IMR-90 (cell line): ENCODE data around the gene SLC9A1. TPM values are rescaled to one million over a fixed set of nuclear protein-coding genes. Genes with fewer than 3 reads are reported as not detected.

Experiments used
- ATAC-seq: fragments of 200-7000 bp; cut with Tn5 transposase; 2 replicates; pipeline ENCODE4 v1.9.1; 2020; ENCODE audit warnings: low read depth, mild to moderate bottlenecking, moderate library complexity
- BruUV-seq: library from RNA; stranded (reverse); fragments of 400-500 nt; replicated peaks from 2 replicates; lab custom pipeline; 2021; lab: Mats Ljungman, UMichigan
- CTCF ChIA-PET: fragments of 300-600 bp; formaldehyde crosslinking; extraction: SDS; loops from one replicate; lab custom pipeline; 2021; ENCODE audit warnings: antibody characterized with exemption; lab: Yijun Ruan, JAX
- POLR2A ChIA-PET: fragments of 300-600 bp; sonication (Branson Sonifier 250); formaldehyde crosslinking; loops from one replicate; lab custom pipeline; 2022; ENCODE audit warnings: antibody characterized with exemption; ENCODE audit not compliant: unreplicated experiment; lab: Charles Lee
- DNase-seq: peaks from one replicate; pipeline ENCODE4 v3.0.0; 2013
- H2AFZ ChIP-seq: replicated peaks from 2 replicates; pipeline ENCODE3; 2013; ENCODE audit warnings: low read length, mild to moderate bottlenecking; ENCODE audit not compliant: poor library complexity
- H2AK5ac ChIP-seq: 2 replicates; pipeline ENCODE4 v1.6.1; 2013; ENCODE audit warnings: low read depth, low read length, inconsistent platforms
- H2AK9ac ChIP-seq: replicated peaks from 2 replicates; pipeline ENCODE3; 2013; ENCODE audit warnings: mild to moderate bottlenecking, low read depth, low read length, moderate library complexity; ENCODE audit not compliant: poor library complexity
- H2BK120ac ChIP-seq: 2 replicates; pipeline ENCODE4 v1.6.1; 2013; ENCODE audit warnings: low read depth, low read length, inconsistent platforms
- H2BK15ac ChIP-seq: 3 replicates; pipeline ENCODE4 v1.6.1; 2013; ENCODE audit warnings: low read depth, low read length, inconsistent platforms
- H2BK20ac ChIP-seq: 2 replicates; pipeline ENCODE4 v1.6.1; 2013; ENCODE audit warnings: low read depth, mild to moderate bottlenecking, inconsistent platforms, low read length, moderate library complexity
- H2BK5ac ChIP-seq: 2 replicates; pipeline ENCODE4 v1.6.1; 2013; ENCODE audit warnings: mild to moderate bottlenecking, low read depth, low read length, inconsistent platforms; ENCODE audit not compliant: poor library complexity, severe bottlenecking
- H3K14ac ChIP-seq: replicated peaks from 2 replicates; pipeline ENCODE4 v1.6.1; 2013; ENCODE audit warnings: low read depth, low read length, inconsistent platforms
- H3K18ac ChIP-seq: 2 replicates; pipeline ENCODE4 v1.6.1; 2013; ENCODE audit warnings: low read depth, low read length, control low read depth
- H3K23ac ChIP-seq: 2 replicates; pipeline ENCODE4 v1.6.1; 2013; ENCODE audit warnings: low read depth, low read length, inconsistent platforms
- H3K27ac ChIP-seq: 2 replicates; pipeline ENCODE4 v1.5.1; 2013; ENCODE audit warnings: mild to moderate bottlenecking, control low read depth, low read length; ENCODE audit not compliant: insufficient read depth
- H3K27me3 ChIP-seq: 2 replicates; pipeline ENCODE4 v1.6.1; 2013; ENCODE audit warnings: low read length; ENCODE audit not compliant: control insufficient read depth, insufficient read depth
- H3K36me3 ChIP-seq: 2 replicates; pipeline ENCODE4 v1.6.1; 2013; ENCODE audit warnings: low read length, mixed read lengths; ENCODE audit not compliant: control insufficient read depth, insufficient read depth
- H3K4ac ChIP-seq: 2 replicates; pipeline ENCODE4 v1.6.1; 2013; ENCODE audit warnings: low read depth, low read length, inconsistent platforms
- H3K4me1 ChIP-seq: 2 replicates; pipeline ENCODE4 v1.6.1; 2013; ENCODE audit warnings: low read length, mixed read lengths; ENCODE audit not compliant: control insufficient read depth, insufficient read depth
- H3K4me2 ChIP-seq: 2 replicates; pipeline ENCODE4 v1.6.1; 2013; ENCODE audit warnings: low read depth, mild to moderate bottlenecking, control low read depth, low read length, moderate library complexity
- H3K4me3 ChIP-seq: 2 replicates; pipeline ENCODE4 v1.5.1; 2013; ENCODE audit warnings: low read depth, mild to moderate bottlenecking, control low read depth, low read length, moderate library complexity; ENCODE audit not compliant: insufficient read depth
- H3K56ac ChIP-seq: 2 replicates; pipeline ENCODE4 v1.6.1; 2013; ENCODE audit warnings: low read length, inconsistent platforms; ENCODE audit not compliant: insufficient read depth; ENCODE audit errors: extremely low read depth
- H3K79me1 ChIP-seq, 2 experiments: 2 replicates each; pipeline ENCODE4 v1.6.1; 2013; ENCODE audit warnings: low read length in 2 of 2, inconsistent platforms in 1 of 2, low read depth in 1 of 2
- H3K9ac ChIP-seq: 2 replicates; pipeline ENCODE4 v1.6.1; 2013; ENCODE audit warnings: low read depth, low read length, control low read depth
- H3K9me1 ChIP-seq: 2 replicates; pipeline ENCODE4 v1.6.1; 2013; ENCODE audit warnings: low read length, inconsistent platforms; ENCODE audit not compliant: insufficient read depth
- H3K9me3 ChIP-seq: 2 replicates; pipeline ENCODE4 v1.6.1; 2013; ENCODE audit warnings: low read length; ENCODE audit not compliant: control insufficient read depth, insufficient read depth
- H4K20me1 ChIP-seq: 2 replicates; pipeline ENCODE4 v1.6.1; 2013; ENCODE audit warnings: low read length, inconsistent platforms; ENCODE audit not compliant: insufficient read depth
- H4K5ac ChIP-seq: 2 replicates; pipeline ENCODE4 v1.6.1; 2013; ENCODE audit warnings: mild to moderate bottlenecking, low read depth, low read length, control low read depth
- H4K8ac ChIP-seq, 2 experiments: 2 replicates each; pipeline ENCODE4 v1.6.1; 2013; ENCODE audit warnings: low read depth in 2 of 2, low read length in 2 of 2, control low read depth in 1 of 2, inconsistent platforms in 1 of 2
- H4K91ac ChIP-seq: 2 replicates; pipeline ENCODE4 v1.6.1; 2013; ENCODE audit warnings: low read depth, low read length, inconsistent platforms; ENCODE audit not compliant: insufficient read depth
- BHLHE40 ChIP-seq: fragments of 150-350 bp; IDR thresholded peaks from 2 replicates; pipeline ENCODE4 v1.6.1; 2016; ENCODE audit warnings: mild to moderate bottlenecking, low read depth, low read length
- CEBPB ChIP-seq: IDR thresholded peaks from 2 replicates; pipeline ENCODE4 v1.6.1; 2012; ENCODE audit warnings: low read depth, low read length, improper control_type of control experiment
- CHD1 ChIP-seq: IDR thresholded peaks from 2 replicates; pipeline ENCODE4 v1.6.1; 2012; ENCODE audit warnings: low read depth, low read length, improper control_type of control experiment
- CTCF ChIP-seq: conservative IDR thresholded peaks from 2 replicates; pipeline ENCODE4 v1.5.1; 2012; ENCODE audit warnings: mild to moderate bottlenecking, low read depth, low read length, improper control_type of control experiment
- ELK1 ChIP-seq: fragments of 150-350 bp; IDR thresholded peaks from 2 replicates; pipeline ENCODE4 v1.6.1; 2016; ENCODE audit warnings: low read depth, mild to moderate bottlenecking, low read length, moderate library complexity, borderline replicate concordance
- FOS ChIP-seq: fragments of 150-350 bp; IDR thresholded peaks from 2 replicates; pipeline ENCODE4 v1.6.1; 2016; ENCODE audit warnings: low read depth, low read length
- MAFK ChIP-seq: IDR thresholded peaks from 2 replicates; pipeline ENCODE4 v1.6.1; 2012; ENCODE audit warnings: low read depth, low read length, improper control_type of control experiment
- MAZ ChIP-seq: IDR thresholded peaks from 2 replicates; pipeline ENCODE4 v1.6.1; 2012; ENCODE audit warnings: low read depth, mild to moderate bottlenecking, low read length, improper control_type of control experiment, moderate library complexity, borderline replicate concordance
- MXI1 ChIP-seq: IDR thresholded peaks from 2 replicates; pipeline ENCODE4 v1.6.1; 2012; ENCODE audit warnings: low read depth, mild to moderate bottlenecking, low read length, moderate library complexity, borderline replicate concordance
- NFE2L2 ChIP-seq: fragments of 150-350 bp; IDR thresholded peaks from 2 replicates; pipeline ENCODE4 v1.6.1; 2016; ENCODE audit warnings: low read depth, mild to moderate bottlenecking, low read length
- POLR2A ChIP-seq: IDR thresholded peaks from 2 replicates; pipeline ENCODE4 v1.6.1; 2012; ENCODE audit warnings: mild to moderate bottlenecking, low read depth, low read length
- RAD21 ChIP-seq: IDR thresholded peaks from 2 replicates; pipeline ENCODE4 v1.6.1; 2012; ENCODE audit warnings: low read length, improper control_type of control experiment
- RCOR1 ChIP-seq: IDR thresholded peaks from 2 replicates; pipeline ENCODE4 v1.6.1; 2012; ENCODE audit warnings: mild to moderate bottlenecking, low read length, improper control_type of control experiment; ENCODE audit not compliant: insufficient replicate concordance
- RFX5 ChIP-seq: IDR thresholded peaks from 2 replicates; pipeline ENCODE4 v1.8.0; 2012; ENCODE audit warnings: low read depth, mild to moderate bottlenecking, low read length, moderate library complexity
- SMC3 ChIP-seq: fragments of 150-350 bp; IDR thresholded peaks from 2 replicates; pipeline ENCODE4 v1.6.1; 2016; ENCODE audit warnings: low read depth, mild to moderate bottlenecking, antibody characterized with exemption, low read length, moderate library complexity
- USF2 ChIP-seq: fragments of 150-350 bp; IDR thresholded peaks from 2 replicates; pipeline ENCODE4 v1.6.1; 2017; ENCODE audit warnings: mild to moderate bottlenecking, antibody characterized with exemption, low read length, low read depth
- WGBS, 2 experiments: methylation state at CpG; one replicate each; pipeline versions ENCODE4 v1.1.5 to v1.1.7; 2013; ENCODE audit warnings: missing lambda C conversion rate in 2 of 2; ENCODE audit not compliant: insufficient read length in 1 of 2; ENCODE audit errors: extremely low coverage in 2 of 2; 5-methylcytosine and 5-hydroxymethylcytosine counted together
- dilution Hi-C: fragments of 300-500 bp; cut with HindIII; formaldehyde crosslinking; loops from one replicate; pipeline ENCODE4 v1.14.3; 2018; ENCODE audit warnings: low sequenced_read_pairs; ENCODE audit not compliant: unreplicated experiment
- in situ Hi-C: fragments of 300-500 bp; cut with MboI; formaldehyde crosslinking; loops from 3 replicates; pipeline ENCODE4 v1.14.3; 2019; ENCODE audit warnings: low sequenced_read_pairs, inconsistent platforms, mixed read lengths
- intact Hi-C: fragments of 100-400 bp; cut with micrococcal nuclease; formaldehyde crosslinking; loops from 2 replicates; pipeline ENCODE4 v1.10.0; 2022
- polyA plus RNA-seq, 3 experiments: library from polyadenylated mRNA; depleted of rRNA; stranded (reverse); fragments of >200 nt; gene quantifications; 2 replicates each; pipeline ENCODE4 v1.2.3, GENCODE V29; 2012; ENCODE audit warnings: low replicate concordance in 1 of 3
- total RNA-seq: library from RNA; depleted of rRNA; stranded (reverse); fragments of >200 nt; gene quantifications from 2 replicates; pipeline ENCODE4 v1.2.3, GENCODE V29; 2012

The SLC9A1 gene
- total and polyA plus RNA-seq, 2 of the 4 experiments (the other 2 are of a cell fraction), result 2.0 to 21.2 TPM

GRCh38 chr1:27143401-27143800 is 11.5 kb downstream of the SLC9A1 start:
- no peak overlapping the region for H2BK5ac ChIP-seq
- H3K9me3 ChIP-seq, result no peaks in the 10 kb centered on the region
- H4K8ac ChIP-seq, result no peak overlapping the region
- 29% methylated on average over 3 of the region's 6 CpGs; no CpG with 5 or more reads in 1 of the 2 experiments for WGBS, 2 experiments
- no peak overlapping the region for H3K56ac ChIP-seq
- H3K9me1 ChIP-seq, result peaks cover 28% of the 10 kb centered on the region
- H2AK5ac ChIP-seq, result peak overlapping the region; percentile 56
- H3K27ac ChIP-seq, result no peak overlapping the region
- H3K9ac ChIP-seq, result no peak overlapping the region
- H4K20me1 ChIP-seq, result peaks cover 56% of the 10 kb centered on the region
- H2BK20ac ChIP-seq, result no peak overlapping the region
- H3K4ac ChIP-seq, result 0 out of 2 replicates have a peak overlapping the region, but pooled peaks have one; percentile 0
- no peaks in the 10 kb centered on the region for H3K36me3 ChIP-seq
- no peak overlapping the region for H3K18ac ChIP-seq
- no peak overlapping the region for H4K91ac ChIP-seq
- no TSS peak for BruUV-seq
- no peaks in the 10 kb centered on the region for H3K27me3 ChIP-seq
- DNase-seq (peak; percentile 66), ATAC-seq (no peak)
- CTCF ChIA-PET, result no interaction called here
- intact Hi-C loops (no loop called here), dilution Hi-C loops (no loop called here), in situ Hi-C loops (no loop called here)
- H3K4me2 ChIP-seq, result no peak overlapping the region
- H3K23ac ChIP-seq, result 0 out of 2 replicates have a peak overlapping the region, but pooled peaks have one; percentile 12
- peaks cover 24% of the 10 kb centered on the region for H3K4me1 ChIP-seq
- TF ChIP-seq CEBPB, result no peak
- no peak for TF ChIP-seq RCOR1
- no peak for TF ChIP-seq CTCF
- TF ChIP-seq MAZ, result no peak
- no peak for TF ChIP-seq RFX5
- no peak for TF ChIP-seq USF2
- no peak for TF ChIP-seq MXI1
- TF ChIP-seq MAFK, result no peak
- TF ChIP-seq FOS, result no peak
- no peak for TF ChIP-seq BHLHE40
- no peak for TF ChIP-seq POLR2A
- TF ChIP-seq NFE2L2, result no peak
- TF ChIP-seq RAD21, result no peak
- TF ChIP-seq CHD1, result no peak
- TF ChIP-seq ELK1, result no peak
- TF ChIP-seq SMC3, result no peak
- H2AK9ac ChIP-seq, result no peak overlapping the region
- peaks cover 30 to 92% of the 10 kb centered on the region in 2 experiments for H3K79me1 ChIP-seq
- H3K4me3 ChIP-seq, result no peak overlapping the region
- H4K5ac ChIP-seq, result peak overlapping the region; percentile 18; the same call in 1 of the 2 replicates
- H2BK15ac ChIP-seq, result no peak overlapping the region
- POLR2A ChIA-PET, result no interaction called here
- no peak overlapping the region for H2BK120ac ChIP-seq
- peak overlapping the region; percentile 4; the same call in 1 of the 2 replicates for H3K14ac ChIP-seq
- no peak overlapping the region for H2AFZ ChIP-seq
